HL-60 (cell line): Measurements from ENCODE around the gene AOC1.

Experiments used
- DNase-seq, 2 experiments: peaks; one replicate each; pipeline ENCODE4 v3.0.0-alpha.2; 2010 to 2020; ENCODE audit warnings: low read depth in 1 of 2, low spot score in 1 of 2
- H3K27ac ChIP-seq: fragments of 250-450 bp; sonication (Bioruptor Pico); replicated peaks from 2 replicates; pipeline ENCODE4 v1.5.1; 2020; ENCODE audit warnings: mild to moderate bottlenecking, moderate library complexity
- H3K27me3 ChIP-seq: fragments of 250-450 bp; sonication (Bioruptor Pico); 2 replicates; pipeline ENCODE4 v1.5.1; 2021; ENCODE audit warnings: mild to moderate bottlenecking, moderate library complexity; ENCODE audit not compliant: insufficient read depth, poor library complexity, severe bottlenecking
- H3K4me3 ChIP-seq: replicated peaks from 2 replicates; pipeline ENCODE4 v1.5.1; 2011; ENCODE audit warnings: mild to moderate bottlenecking, control low read depth, low read length; ENCODE audit not compliant: insufficient read depth
- CTCF ChIP-seq: IDR thresholded peaks from one replicate; pipeline ENCODE4 v1.5.1; 2011; ENCODE audit warnings: low read length, control low read depth, inconsistent platforms; ENCODE audit not compliant: insufficient read depth
- GABPA ChIP-seq: IDR thresholded peaks from 2 replicates; pipeline ENCODE4 v1.6.1; 2012; ENCODE audit warnings: low read depth
- POLR2AphosphoS5 ChIP-seq: IDR thresholded peaks from 2 replicates; pipeline ENCODE4 v1.6.1; 2012; ENCODE audit warnings: low read depth
- REST ChIP-seq: IDR thresholded peaks from 2 replicates; pipeline ENCODE4 v1.6.1; 2012; ENCODE audit warnings: low read depth; ENCODE audit not compliant: insufficient replicate concordance
- SPI1 ChIP-seq: IDR thresholded peaks from 2 replicates; pipeline ENCODE4 v1.6.1; 2012; ENCODE audit warnings: low read depth, mild to moderate bottlenecking, borderline replicate concordance

The AOC1 gene

DNA sequence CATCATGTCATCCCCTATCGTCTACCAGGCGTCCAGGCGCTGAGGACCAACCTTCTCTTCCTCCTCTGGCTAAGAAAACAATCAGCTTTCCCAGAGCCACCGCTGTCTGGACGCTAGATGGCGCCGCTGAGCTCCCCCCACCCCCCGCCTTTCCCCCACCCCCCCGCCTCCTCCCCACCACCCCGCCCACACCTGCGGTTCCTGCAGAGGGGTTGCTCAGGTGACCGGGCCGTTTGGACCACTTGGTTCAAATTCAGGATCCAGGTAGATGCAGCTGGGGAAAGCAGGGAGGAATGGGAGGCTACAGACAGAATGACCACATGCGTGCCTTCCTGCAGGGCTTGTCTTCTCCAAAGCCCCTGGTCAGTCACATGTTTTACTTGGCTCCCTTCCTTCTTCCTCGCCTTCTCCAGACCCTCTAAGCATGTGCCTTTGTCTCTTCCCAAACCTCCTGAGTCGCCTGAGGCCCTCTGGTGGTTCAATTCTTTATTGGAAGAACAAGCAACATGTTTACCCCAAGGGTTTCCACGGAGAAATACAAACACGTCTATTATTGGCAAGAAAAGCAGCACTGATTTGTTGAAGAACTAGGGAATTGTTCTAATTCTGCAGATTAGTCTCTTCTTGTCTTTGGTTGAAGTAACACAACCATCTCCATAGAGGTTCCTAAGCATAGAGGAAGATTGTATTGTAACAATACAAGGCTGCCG lies 24.7 kb downstream of the AOC1 start:
- DNase-seq: peak; percentile 45 to 66
- Histone ChIP-seq H3K4me3 (no peak overlapping the region), H3K27ac (no peak overlapping the region), H3K27me3 (no peaks in the 10 kb centered on the region)
- TF ChIP-seq POLR2AphosphoS5 (no peak), CTCF (peak; percentile 24)

- Histone ChIP-seq H3K27me3 (no peaks in the 10 kb centered on the region), H3K27ac (no peak overlapping the region), H3K4me3 (no peak overlapping the region)
- DNase-seq: no peak
- TF ChIP-seq POLR2AphosphoS5 (no peak), CTCF (no peak), SPI1 (no peak), GABPA (no peak), REST (no peak)
Observed at GRCh38 chr7:150877536-150877935, 25.2 kb downstream of the AOC1 start.

GRCh38 chr7:150879345-150879744 lies 27.0 kb downstream of the AOC1 start:
- Histone ChIP-seq H3K27ac (no peak overlapping the region), H3K27me3 (no peaks in the 10 kb centered on the region), H3K4me3 (no peak overlapping the region)
- TF ChIP-seq REST: no peak
- no peak for TF ChIP-seq CTCF
- TF ChIP-seq POLR2AphosphoS5: no peak
- no peak for DNase-seq

- TF ChIP-seq CTCF: no peak
- no peak for TF ChIP-seq GABPA
- TF ChIP-seq REST: no peak
- TF ChIP-seq POLR2AphosphoS5: no peak
- no peak for TF ChIP-seq SPI1
- no peaks in the 10 kb centered on the region for H3K27me3 ChIP-seq
- no peak overlapping the region for H3K4me3 ChIP-seq
- no peak overlapping the region for H3K27ac ChIP-seq
- no peak for DNase-seq
Observed at GRCh38 chr7:150881189-150881588, 28.9 kb downstream of the AOC1 start.
